KBM-7 (cell line): Measurements from ENCODE around the gene FANK1.
"Not testable (repeated sequence)": the region's sequence is repeated elsewhere in the genome, so short reads cannot be mapped to it uniquely, and the experiment has no call there.

Experiments used
- DNase-seq: peaks from one replicate; pipeline ENCODE4 v3.0.0-alpha.2; 2015
- in situ Hi-C: fragments of 300-500 bp; cut with MboI; formaldehyde crosslinking; loops from 2 replicates; pipeline ENCODE4 v1.14.3; 2020; ENCODE audit warnings: low sequenced_read_pairs, low pct_unique_long_range_greater_than_20kb, mixed read lengths

FANK1 gene

DNA sequence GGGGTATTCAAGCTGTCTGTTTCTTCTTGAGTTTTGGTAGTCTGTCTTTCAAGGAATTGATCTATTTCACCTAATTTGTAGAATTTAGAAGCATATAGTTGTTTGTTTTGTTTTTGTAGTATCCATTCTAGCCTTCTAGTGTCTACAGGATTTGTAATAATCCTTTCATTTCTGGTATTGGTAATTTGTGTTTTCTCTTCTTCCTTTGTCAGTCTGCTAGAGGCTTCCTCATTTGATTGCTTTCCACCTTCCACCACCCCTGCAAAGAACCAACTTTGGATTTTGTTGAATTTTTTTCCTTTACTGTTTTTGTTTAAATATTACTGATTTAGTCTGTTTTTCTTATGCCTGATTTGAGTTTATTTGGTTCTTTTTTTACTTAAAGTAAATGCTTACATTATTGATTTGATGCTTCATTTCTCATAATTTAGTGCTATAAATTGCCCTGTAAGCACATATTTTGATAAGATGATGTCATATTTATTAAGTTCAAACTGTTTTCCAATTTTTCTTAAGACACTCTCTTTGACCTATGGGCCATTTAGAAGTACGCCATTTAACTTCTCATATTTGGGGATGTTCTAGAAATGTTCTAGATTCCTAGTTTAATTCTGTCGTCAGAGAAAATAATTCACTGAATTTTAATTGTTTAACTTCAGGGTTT is 25.4 kb downstream of the FANK1 start:
- DNase-seq, in situ Hi-C loops: not testable (repeated sequence)

DNA sequence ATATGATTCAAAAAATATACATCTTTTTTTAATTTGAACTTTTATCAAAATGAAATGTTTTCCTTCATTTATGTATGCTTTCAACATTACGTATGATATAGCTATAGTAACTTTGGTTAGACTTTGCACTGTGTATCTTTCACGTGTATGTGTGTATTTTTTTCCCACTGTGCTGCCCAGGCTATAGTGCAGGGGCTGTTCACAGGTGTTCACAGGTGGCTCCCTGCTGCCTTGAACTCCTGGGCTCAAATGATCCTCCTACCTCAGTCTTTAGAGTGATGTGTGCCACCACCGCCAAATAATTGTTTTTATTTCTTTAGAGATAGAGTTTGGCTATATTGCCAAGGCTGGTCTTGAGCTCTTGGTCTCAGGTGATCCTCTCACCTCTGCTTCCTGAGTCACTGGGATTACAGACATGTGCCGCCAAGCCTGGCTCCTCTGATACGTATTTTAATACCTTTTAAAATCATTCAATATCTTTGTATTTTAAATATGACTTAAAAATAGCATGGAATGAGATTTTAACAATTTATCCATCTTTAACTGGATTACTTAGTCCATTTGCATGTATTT is 29.0 kb downstream of the FANK1 start:
- in situ Hi-C loops = no loop called here
- DNase-seq = no peak

DNA sequence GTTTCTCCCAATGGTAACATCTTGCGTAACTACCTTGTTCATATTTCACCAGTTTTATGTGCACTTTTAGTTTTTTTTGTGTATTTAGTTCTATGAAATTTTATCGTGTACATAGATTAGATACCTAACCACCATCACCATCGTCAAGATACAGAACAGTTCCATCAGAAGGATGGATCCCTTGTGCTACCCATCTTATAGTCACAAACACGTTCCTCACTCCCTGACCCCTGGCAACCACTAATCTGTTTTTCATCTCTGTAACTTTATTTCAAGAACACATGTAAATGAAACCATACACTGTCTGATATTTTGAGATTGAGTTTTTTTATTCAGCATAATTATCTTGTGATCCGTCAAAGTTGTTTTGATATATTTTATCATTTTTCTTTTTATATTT is 29.9 kb downstream of the FANK1 start:
- in situ Hi-C loops = no loop called here
- no peak for DNase-seq

DNA sequence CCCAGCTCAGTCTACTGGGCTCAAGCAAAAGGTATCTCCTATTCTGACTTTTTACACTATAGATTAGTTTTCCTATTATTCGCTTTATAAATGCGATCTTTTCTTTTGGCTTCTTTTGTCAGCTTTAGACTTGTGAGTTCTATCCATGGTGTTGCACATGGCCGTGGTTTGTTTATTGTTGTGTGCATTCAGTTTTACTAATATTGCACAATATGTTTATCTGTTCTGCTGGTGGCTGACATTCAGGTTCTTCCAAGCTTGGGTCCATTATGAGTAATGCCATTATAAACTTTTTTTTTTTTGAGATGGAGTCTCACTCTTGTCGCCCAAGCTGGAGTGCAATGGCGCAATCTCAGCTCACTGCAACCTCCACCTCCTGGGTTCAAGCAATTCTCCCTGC is 30.9 kb downstream of the FANK1 start:
- DNase-seq, in situ Hi-C loops: not testable (repeated sequence)

DNA sequence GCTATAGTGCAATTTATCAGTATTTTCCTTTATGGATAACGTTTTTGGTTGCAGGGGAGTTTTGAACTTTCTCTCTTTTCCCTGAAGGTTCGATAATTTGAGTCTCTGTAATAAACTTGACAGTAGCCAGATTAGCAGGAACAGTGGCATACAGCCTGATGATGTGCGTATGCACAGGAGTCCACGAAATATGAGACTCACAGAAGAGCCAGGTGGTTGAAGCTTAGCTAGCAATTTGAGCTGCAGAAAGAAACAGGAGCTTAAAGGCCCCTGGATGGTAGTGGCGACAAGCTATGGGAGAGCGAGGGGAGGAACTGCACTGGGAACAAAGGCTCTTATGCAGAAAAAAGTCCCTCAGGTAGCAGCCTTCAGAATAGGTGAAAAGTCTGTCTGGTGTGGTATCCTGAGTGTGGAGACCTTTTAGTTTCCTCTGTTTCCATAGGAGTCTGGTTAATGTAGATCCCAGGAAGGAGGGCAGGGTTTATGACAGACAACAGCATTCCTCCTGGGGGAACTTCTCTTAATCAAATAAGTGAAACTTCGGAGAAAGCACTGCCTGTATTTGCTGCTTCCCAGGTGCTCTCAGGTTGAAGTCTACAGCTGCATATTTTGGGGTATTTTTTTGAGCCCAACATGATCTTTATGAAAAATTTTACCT is 32.7 kb downstream of the FANK1 start:
- in situ Hi-C loops = no loop called here

DNA sequence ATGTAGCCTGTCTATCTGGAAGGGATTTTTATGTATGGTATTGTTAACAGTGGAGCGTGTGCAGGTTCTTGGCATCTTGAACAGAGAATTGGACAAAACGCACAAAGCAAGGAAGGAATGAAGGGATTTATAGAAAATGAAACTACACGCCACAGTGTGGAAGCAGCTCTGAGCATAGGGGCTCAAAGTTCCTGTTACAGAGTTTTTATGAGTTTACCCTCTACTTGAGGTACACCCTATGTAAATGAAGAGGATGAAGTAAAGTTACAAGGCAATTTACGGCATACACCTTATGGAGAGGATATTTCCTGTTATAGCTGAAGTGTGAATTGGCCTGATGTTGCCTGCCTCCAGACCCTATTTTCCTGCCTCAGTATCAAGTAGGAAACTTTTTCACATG is 33.3 kb downstream of the FANK1 start:
- no peak for DNase-seq
- in situ Hi-C loops = no loop called here

More for the DNA sequence above, 32.7 kb downstream of the FANK1 start:
- DNase-seq = no peak

DNA sequence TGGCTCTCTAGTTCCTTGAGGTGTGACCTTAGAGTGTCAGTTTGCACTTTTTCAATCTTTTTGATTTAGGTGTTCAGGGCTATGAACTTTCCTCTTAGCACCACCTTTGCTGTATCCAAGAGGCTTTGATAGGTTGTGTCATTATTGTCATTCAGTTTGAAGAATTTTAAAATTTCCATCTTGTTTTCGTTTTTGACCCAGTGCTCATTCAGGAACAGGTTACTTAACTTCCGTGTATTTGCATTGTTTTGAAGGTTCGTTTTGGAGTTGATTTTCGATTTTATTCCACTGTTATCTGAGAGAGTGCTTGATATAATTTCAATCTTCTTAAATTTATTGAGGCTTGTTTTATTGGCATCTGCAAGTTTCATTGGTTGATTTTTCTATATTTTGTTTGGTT is 37.3 kb downstream of the FANK1 start:
- no peak for DNase-seq
- in situ Hi-C loops = no loop called here

DNA sequence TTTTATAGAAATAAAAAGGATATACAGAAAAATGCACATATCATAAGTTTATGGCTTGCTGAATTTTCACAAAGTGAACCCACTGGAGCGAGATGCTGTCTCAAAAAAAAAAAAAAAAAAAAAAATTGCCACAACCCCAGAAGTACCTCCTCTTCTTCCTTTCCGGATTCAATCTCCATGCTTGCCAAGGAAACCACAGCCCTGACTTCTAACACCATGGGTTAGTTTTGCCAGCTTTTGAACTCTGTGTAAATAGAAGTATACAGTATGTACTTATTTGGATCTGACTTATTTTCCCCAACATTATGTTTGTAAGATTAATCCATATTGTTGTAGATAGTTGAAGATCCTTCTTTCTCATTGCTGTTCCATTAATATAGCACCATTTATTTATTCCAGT is 40.0 kb downstream of the FANK1 start:
- DNase-seq = no peak
- in situ Hi-C loops = no loop called here

DNA sequence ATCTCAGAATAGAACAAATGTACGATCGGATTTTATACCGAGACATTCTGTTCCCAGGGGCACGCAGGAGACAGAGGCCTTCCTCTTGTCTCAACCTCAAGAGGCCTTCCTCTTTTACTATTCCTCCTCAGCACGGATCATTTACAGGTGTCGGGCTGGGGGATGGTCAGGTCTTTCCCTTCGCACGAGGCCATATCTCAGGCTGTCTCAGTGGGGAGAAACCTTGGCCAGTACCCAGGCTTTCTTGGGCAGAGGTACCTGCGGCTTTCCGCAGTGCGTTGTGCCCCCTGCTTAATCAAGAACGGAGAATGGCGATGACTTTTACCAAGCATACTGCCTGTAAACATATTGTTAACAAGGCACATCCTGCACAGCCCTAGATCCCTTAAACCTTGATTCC is 44.2 kb downstream of the FANK1 start:
- in situ Hi-C loops = no loop called here
- DNase-seq = no peak

DNA sequence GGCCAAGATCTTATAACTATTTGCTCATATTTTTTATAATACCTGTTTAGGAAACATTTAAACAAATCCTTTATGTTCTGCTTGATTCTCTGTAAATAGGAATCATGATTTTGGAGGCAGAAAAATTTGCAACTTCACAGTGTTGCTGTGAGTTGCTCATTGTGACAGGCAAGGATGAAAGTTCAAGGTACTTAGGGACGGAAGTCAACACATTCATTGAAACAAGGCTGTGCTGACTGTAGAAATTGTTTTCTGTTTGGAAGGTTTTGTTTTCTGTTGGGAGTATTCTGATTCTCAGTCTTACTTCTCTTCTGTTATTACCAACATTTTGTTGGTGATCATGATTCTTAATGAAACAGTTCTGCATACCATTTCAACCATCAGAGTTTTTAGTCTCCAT is 54.9 kb downstream of the FANK1 start:
- in situ Hi-C loops = no loop called here
- DNase-seq = no peak

DNA sequence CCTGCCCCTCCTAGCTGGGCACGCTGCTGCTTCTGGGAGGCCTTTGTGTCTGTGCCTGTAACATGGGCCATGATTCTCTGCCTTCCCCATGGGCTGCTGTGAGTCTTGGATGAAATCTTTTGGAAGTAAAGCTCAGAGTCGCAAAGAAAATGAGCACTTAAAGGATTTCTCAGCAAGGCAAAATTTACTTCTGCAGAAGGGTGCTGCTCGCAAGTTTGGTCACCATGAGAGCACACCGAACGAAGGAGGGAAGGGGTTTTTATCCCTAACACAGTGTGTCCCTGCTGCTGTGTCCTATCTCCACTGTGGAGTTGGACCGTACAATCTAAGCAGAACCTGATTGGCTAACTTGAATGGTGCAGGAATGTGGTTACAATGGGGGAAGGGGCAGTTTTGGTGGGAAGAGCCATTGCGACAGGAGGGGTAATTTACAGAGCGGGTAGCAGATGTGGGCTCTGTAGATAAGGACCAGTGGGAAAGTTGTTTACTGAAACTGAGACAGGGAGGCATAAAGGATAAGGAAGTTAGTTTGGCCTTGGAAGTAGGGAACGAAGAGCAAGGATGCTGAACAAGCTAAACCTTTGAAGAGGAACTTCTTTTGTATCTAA is 57.5 kb downstream of the FANK1 start:
- in situ Hi-C loops = no loop called here
- no peak for DNase-seq

DNA sequence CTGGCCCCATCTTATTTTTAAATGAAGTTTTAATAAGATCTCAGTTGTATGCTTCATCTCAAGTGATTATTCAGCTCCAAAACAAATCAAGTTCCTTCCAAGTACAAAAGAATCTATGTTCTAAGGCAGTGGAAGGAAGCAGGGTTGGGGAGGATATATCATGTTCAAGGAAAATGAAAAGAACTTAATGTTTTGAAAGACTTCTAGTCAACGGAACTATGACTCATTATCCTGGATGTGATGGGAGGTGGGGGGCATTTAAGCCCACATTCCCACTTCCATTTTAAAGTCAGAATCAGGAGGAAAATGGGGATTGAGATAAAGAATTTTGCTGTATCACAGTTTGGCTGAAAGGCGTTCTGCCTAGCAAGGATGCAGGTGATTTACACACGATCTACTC is 59.4 kb downstream of the FANK1 start:
- DNase-seq = no peak
- in situ Hi-C loops = no loop called here

DNA sequence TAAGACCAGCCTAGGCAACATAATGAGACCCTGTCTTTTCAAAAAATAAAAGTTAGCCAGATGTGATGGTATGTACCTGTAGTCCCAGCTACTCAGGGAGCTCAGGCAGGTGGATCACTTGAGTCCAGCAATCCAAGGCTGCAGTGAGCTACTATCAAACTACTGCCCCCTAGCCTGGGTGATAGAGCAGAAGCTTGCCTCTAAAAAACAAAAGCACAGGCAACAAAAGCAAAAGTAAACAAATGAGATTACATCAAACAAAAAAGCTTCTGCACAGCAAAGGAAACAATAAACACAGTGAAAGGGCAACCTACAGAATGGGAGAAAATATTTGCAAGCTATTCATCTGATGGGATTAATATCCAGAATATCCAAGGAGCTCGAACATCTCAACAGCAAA is 65.4 kb downstream of the FANK1 start:
- no peak for DNase-seq
- in situ Hi-C loops = no loop called here

DNA sequence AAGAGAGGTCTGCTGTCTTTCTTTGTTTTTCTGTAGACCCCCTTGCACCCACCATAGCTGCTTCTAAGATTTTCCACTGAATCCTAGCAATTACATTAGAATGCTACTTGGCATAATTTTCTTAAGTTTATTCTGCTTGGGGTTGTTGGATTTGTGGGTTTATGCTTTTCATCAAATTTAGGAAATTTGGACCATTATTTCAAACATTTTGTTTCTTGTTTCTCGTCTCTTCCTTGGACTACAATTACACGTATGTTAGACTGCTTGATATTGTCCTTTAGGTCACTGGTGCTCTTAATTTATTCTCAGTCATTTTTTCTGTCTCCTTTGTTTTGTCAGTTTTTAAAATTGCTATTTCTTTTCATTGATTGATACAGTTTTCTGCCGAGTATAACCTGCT is 65.8 kb downstream of the FANK1 start:
- in situ Hi-C loops = no loop called here
- DNase-seq = no peak

DNA sequence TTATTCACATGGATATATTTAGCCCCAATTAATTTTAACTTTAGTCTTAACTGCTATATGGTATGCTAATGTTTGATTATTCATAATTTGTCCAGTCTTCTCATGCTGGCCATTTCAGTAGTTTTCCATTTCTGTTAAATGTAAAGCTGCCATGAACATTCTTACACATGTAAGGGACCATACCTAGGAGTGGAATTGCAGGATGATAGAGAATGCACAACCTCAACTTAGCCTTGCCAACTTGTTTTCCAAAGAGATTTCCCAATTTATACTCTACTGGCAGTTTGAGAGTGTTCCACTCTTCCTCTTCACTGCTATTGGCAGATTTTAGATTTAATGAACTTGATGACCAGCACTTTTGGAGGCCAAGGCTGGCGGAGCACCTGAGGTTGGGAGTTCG is 68.2 kb downstream of the FANK1 start:
- in situ Hi-C loops = no loop called here
- no peak for DNase-seq

DNA sequence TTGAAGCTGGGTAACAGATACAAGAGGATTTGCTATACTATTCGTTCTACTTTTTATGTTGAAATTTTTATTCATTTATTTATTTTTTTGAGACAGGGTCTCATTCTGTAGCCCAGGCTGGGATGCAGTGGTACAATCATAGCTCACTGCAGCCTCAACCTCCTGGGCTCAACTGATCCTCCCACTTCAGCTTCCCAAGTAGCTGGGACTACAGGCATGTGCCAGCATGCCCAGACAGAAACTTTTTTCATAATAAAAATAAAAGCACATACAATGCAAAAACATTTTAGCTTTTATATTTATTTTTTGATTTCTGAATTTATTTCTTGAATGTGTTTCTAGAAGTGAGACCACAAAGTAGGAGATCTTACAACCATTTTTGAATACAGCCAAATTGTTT is 71.2 kb downstream of the FANK1 start:
- DNase-seq = no peak
- in situ Hi-C loops = no loop called here

DNA sequence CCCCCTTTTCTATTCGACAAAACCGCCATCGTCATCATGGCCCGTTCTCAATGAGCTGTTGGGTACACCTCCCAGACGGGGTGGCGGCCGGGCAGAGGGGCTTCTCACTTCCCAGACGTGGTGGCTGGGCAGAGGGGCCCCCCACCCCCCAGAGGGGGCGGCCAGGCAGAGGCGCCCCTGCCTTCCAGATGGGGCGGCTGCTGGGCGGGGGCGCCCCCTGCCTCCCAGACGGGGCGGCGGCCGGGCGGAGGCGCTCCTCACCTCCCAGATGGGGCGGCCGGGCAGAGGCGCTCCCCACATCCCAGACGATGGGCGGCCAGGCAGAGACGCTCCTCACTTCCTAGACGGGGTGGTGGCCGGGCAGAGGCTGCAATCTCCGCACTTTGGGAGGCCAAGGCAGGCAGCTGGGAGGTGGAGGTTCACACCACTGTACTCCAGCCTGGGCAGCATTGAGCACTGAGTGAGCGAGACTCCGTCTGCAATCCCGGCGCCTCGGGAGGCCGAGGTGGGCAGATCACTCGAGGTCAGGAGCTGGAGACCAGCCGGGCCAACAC is 73.8 kb downstream of the FANK1 start:
- DNase-seq, in situ Hi-C loops: not testable (repeated sequence)

DNA sequence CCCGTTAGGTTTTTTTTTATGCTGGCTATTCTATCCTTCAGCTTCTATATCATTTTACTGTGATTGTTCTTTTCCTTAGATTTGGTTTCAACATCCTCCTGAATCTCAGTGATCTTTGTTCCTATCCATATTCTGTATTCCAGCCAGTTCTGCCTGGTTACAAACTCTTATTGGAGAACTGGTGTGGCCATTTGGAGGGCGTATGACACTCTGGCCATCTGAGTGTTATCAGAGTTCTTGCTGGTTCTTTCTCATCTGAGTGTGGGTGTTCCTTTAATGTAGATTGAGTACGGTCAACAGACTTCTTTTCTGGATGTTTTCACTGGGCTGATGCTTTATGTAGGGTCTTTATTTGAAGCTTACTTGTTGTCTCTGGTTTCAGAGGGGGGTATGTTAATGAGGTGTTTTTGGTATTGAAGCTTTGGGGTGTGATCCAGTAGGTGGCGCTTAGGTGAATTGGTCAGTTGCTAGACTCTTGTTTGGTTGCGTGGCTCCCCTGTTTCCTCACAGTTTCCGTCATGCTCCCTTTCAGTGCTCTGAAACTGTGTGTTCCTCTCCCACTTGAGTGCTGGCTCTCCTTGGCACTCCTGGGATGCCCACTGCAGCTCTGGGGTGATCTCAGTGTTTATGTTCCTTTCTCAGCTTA is 80.7 kb downstream of the FANK1 start:
- DNase-seq = peak; percentile 48

DNA sequence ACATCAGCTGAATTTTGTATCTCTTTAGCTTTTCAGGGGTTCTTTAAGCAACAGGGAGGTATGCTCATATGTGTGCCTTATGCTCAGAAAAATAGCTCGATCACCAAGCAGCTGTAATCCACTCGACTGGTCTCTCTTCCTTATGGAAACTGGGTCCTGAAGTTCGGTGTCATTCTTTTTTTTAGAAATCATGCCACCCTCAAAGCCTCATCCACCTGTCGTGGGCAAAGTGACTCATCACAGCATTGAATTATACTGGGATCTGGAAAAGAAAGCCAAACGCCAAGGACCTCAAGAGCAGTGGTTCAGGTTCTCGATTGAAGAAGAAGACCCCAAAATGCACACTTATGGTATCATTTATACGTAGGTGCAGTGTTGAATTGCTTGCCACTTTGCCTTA is 83.6 kb downstream of the FANK1 start:
- in situ Hi-C loops = loop anchor here (25.0 kb wide), 1 partner anchor 532 kb away; no protein-coding TSS in a partner anchor
- DNase-seq = no peak

More for the DNA sequence above, 80.7 kb downstream of the FANK1 start:
- in situ Hi-C loops = loop anchor here (25.0 kb wide), 1 partner anchor 535 kb away; no protein-coding TSS in a partner anchor
